C4-2B (cell line): Measurements from ENCODE around the gene SLC35F3.
"Not testable (repeated sequence)": the region's sequence is repeated elsewhere in the genome, so short reads cannot be mapped to it uniquely, and the experiment has no call there.

Experiments
- H3K27ac ChIP-seq: fragments of 450-650 bp; 2 replicates; pipeline ENCODE4 v1.5.1; 2017
- ZFX ChIP-seq: fragments of 450-650 bp; IDR thresholded peaks from 2 replicates; pipeline ENCODE4 v1.6.1; 2017
- TF ChIP-seq, protein P1 (sequence below): fragments of 450-650 bp; conservative IDR thresholded peaks from 2 replicates; pipeline ENCODE4 v1.5.1; 2017; ENCODE audit warnings: mild to moderate bottlenecking

SLC35F3 gene

DNA sequence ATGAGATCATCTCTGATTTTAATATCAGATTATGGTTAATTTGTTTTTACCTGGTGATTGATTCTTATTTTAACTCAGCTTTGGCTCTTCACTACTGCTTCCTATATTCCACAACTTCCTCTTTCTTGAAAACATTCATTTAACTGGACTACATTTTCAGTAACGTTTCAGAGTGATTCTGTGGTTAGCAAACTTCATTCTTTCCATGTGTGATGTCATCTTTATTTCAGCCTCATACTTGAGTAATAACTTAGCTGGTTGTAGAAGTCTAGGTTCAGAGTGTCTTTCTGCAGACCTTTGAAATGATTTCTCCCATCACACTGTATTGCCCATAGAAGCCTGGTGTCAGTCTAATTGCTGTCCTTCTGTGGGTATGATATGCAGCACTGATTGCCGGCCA lies 36.0 kb upstream of the SLC35F3 start:
- TF ChIP-seq ZFX: no peak
- TF ChIP-seq, protein P1, sequence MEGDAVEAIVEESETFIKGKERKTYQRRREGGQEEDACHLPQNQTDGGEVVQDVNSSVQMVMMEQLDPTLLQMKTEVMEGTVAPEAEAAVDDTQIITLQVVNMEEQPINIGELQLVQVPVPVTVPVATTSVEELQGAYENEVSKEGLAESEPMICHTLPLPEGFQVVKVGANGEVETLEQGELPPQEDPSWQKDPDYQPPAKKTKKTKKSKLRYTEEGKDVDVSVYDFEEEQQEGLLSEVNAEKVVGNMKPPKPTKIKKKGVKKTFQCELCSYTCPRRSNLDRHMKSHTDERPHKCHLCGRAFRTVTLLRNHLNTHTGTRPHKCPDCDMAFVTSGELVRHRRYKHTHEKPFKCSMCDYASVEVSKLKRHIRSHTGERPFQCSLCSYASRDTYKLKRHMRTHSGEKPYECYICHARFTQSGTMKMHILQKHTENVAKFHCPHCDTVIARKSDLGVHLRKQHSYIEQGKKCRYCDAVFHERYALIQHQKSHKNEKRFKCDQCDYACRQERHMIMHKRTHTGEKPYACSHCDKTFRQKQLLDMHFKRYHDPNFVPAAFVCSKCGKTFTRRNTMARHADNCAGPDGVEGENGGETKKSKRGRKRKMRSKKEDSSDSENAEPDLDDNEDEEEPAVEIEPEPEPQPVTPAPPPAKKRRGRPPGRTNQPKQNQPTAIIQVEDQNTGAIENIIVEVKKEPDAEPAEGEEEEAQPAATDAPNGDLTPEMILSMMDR: no peak

DNA sequence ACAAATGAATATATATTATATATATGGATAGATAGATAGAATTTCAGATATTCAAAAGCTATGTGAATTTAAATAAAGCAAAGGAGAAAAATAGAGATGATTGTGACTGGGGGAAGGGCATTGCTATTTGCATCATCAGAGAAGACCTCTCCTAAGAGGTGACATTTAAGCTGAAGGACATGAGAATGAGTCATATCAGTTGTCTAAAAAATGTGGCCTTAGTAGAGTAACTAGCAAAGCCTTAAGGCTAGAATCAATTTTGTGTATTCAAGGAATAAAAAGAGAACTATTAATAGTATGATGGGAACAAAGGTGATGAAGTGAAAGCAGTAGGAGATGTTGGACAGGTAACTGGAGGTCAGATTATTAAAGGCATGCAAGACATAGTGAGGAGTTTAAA lies 34.8 kb upstream of the SLC35F3 start:
- TF ChIP-seq, protein P1: no peak
- no peak for TF ChIP-seq ZFX
- H3K27ac ChIP-seq: no peak overlapping the region

More for the DNA sequence above, 36.0 kb upstream of the SLC35F3 start:
- no peak overlapping the region for H3K27ac ChIP-seq

DNA sequence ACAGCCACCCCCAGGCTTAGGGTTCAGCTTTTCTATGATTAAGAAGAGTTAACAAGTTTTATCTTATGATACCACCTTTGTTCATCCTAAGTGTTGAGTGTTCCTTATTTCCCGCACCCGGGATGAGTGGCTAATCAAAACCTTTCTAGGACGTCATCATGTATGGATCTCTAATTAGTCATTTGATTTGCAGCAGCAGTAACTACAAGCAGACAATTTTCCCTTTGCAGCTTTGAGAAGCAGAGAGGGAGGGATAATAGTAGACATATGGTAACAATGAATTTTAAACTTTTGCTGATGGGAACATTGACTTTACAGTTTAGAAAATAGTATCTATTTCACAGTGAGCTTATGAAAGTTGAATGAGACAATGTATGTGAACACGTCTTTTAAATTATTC lies 30.8 kb upstream of the SLC35F3 start:
- H3K27ac ChIP-seq: no peak overlapping the region
- TF ChIP-seq, protein P1: no peak
- no peak for TF ChIP-seq ZFX

DNA sequence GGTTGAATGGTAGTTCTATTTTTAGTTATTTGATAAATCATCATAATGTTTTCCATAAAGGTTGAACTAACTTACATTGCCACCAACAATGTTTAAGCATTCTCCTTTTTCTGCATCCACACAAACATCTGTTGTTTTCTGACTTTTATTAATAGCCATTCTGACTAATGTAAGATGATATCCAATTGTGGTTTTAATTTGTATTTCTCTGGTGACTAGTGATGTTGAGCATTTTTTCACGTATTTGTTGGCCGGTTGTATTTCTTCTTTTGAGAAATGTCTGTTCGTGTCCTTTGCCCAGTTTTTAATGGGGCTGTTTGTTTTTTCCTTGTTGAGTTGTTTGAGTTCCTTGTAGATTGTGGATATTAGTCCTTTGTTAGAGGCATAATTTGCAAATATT lies 24.6 kb upstream of the SLC35F3 start:
- no peak overlapping the region for H3K27ac ChIP-seq
- no peak for TF ChIP-seq ZFX
- TF ChIP-seq, protein P1: no peak

DNA sequence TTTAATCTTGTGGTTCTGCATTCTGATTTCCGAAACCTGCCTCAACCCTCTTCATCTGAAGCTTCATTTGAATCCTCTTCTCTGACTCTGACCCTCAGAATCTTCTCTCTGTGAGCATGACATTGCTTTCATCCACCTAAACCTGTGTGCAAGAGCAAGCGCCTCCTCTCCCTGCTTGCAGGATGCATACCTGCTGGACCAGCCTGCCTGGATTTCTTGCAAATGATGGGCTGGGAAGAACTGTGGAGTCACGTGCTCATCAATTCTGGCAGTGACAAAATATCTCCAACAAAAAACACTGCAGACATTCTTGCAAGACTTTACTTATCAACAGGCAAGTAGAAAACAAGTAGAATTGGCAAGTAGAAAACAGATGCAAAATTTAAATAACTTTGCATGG lies 20.8 kb upstream of the SLC35F3 start:
- H3K27ac ChIP-seq: no peak overlapping the region
- TF ChIP-seq, protein P1: no peak
- no peak for TF ChIP-seq ZFX

DNA sequence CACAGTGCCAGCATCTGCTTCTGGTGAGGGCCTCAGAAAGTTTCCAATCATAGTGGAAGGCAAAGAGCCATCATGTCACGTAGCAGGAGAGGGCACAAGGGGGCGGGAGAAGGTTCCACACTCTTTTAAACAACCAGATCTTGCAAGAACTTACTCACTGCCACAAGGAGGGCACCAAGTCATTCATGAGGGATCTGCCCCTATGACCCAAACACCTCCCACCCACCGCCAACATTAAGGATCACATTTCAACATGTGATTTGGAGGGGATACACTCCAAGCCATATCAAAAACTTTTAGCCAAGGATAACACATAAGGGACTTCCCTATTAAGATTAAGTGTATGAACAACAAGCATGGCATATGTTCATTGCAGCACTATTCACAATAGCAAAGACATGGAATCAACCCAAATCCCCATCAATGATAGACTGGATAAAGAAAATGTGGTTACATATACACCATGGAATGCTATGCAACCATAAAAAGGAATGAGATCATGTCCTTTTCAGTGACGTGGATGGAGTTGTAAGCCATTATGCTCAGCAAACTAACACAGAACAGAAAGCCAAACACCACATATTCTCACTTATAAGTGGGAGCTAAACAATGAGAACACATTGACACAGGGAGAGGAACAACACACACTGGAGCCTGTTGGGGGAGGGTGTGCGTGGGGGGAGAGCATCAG lies 19.9 kb upstream of the SLC35F3 start:
- TF ChIP-seq, protein P1: no peak
- no peak for TF ChIP-seq ZFX
- H3K27ac ChIP-seq: no peak overlapping the region

DNA sequence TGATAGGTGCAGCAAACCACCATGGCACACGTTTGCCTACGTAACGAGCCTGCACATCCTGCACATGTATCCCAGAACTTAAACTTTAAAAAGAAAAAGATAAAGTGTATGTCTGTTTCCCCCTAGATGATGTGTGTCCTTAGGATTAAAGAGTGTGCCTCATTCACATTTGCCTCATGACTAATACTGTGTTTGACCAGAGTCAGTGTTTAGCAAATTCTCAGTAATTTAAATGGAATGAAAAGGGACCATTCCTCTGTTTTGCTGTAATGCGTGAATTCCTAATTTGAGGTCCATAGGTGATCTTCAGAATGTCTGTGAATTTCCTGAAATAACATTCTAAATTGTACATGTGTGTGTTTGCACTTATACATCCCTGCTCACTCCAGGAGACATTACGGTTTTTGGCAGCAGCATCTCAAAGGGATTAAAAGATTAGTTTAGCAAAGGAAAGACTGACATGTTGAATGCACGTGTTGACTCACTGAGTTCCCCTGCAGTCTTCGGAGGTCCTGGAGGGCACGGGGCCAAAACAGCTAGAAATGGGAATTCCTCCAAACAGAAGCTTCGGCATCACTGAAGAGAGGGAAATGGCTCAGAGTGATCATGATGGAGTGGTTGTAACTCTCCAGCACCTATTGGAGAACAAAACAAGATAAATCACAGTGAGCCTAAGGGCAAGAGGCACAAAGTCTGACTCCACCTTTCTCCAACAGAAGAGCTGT lies 19.1 kb upstream of the SLC35F3 start:
- TF ChIP-seq, protein P1: no peak
- no peak for TF ChIP-seq ZFX
- H3K27ac ChIP-seq: no peak overlapping the region

DNA sequence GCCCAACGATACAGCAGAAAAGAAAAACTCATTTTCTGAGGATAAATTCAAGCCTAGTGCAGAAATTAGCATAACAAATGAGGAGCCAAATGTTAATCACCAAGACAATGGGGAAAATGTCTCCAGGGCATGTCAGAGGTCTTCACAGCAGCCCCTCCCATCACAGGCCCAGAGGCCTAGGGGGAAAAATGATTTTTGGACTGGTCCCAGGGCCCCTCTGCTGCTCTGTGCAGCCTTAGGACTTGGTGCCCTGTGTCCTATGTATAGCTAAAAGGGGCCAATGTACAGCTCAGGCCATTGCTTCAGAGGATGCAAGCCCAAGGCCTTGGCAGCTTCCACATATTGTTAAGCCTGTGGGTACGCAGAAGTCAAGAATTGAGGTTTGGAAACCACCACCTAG lies 13.3 kb upstream of the SLC35F3 start:
- not testable (repeated sequence) for H3K27ac ChIP-seq
